Endothelial cell of umbilical vein (primary cell): ENCODE measurements around the gene LGI1. TPM values are rescaled to one million over a fixed set of nuclear protein-coding genes. Genes with fewer than 3 reads are reported as not detected.

Experiments used
- BruUV-seq: library from RNA; stranded (reverse); fragments of 400-500 nt; replicated peaks from 2 replicates; lab custom pipeline; 2021; lab: Mats Ljungman, UMichigan
- CTCF ChIA-PET: fragments of 300-600, 350-600 bp; sonication (Branson Sonifier 250); formaldehyde crosslinking; loops from one replicate; lab custom pipeline; 2021; ENCODE audit warnings: antibody characterized with exemption, inconsistent platforms; lab: Charles Lee
- POLR2A ChIA-PET: fragments of 300-600, 350-600 bp; sonication (Branson Sonifier 250); formaldehyde crosslinking; loops from one replicate; lab custom pipeline; 2021; ENCODE audit warnings: antibody characterized with exemption, inconsistent platforms; lab: Charles Lee
- DNase-seq: peaks from one replicate; pipeline ENCODE4 v3.0.0-alpha.2; 2011; ENCODE audit warnings: low read depth, low spot score
- FAIRE-seq: peaks from 2 replicates; lab custom pipeline; 2011; peaks lifted over from hg19 to GRCh38; lab: Jason Lieb, UNC
- H2AFZ ChIP-seq: 2 replicates; pipeline ENCODE4 v1.6.0; 2012; ENCODE audit warnings: low read depth, low read length, control low read depth, inconsistent platforms
- H3K27ac ChIP-seq: 2 replicates; pipeline ENCODE4 v1.5.1; 2011; ENCODE audit warnings: low read depth, mild to moderate bottlenecking, control low read depth, low read length, moderate library complexity; ENCODE audit not compliant: insufficient read depth
- H3K27me3 ChIP-seq, 2 experiments: 2 replicates each; pipeline versions ENCODE4 v1.6.0 to v1.6.1; 2011; ENCODE audit warnings: low read length in 2 of 2, mixed read lengths in 1 of 2; ENCODE audit not compliant: control insufficient read depth in 2 of 2, insufficient read depth in 2 of 2
- H3K36me3 ChIP-seq, 2 experiments: 2 replicates in 1 of 2; 3 replicates in 1 of 2; pipeline ENCODE4 v1.5.1; 2011; ENCODE audit warnings: low read length in 2 of 2, mild to moderate bottlenecking in 1 of 2, moderate library complexity in 1 of 2; ENCODE audit not compliant: control insufficient read depth in 2 of 2, insufficient read depth in 2 of 2; ENCODE audit errors: extremely low read depth in 1 of 2
- H3K4me1 ChIP-seq: 3 replicates; pipeline ENCODE4 v1.5.1; 2011; ENCODE audit warnings: mild to moderate bottlenecking, low read length; ENCODE audit not compliant: control insufficient read depth, insufficient read depth; ENCODE audit errors: extremely low read depth
- H3K4me2 ChIP-seq: 2 replicates; pipeline ENCODE4 v1.6.1; 2011; ENCODE audit warnings: low read length, control low read depth, mixed read lengths; ENCODE audit not compliant: insufficient read depth
- H3K4me3 ChIP-seq, 3 experiments: fragments of 200-600 bp in 1 of 3; sonication (generic), shearing (Covaris generic) in 1 of 3; replicated peaks in 1 of 3; 2 replicates each; pipeline ENCODE4 v1.5.1; 2011 to 2016; ENCODE audit warnings: control low read depth in 3 of 3, low read length in 3 of 3, mild to moderate bottlenecking in 2 of 3, inconsistent platforms in 1 of 3, low read depth in 1 of 3, moderate library complexity in 1 of 3; ENCODE audit not compliant: insufficient read depth in 1 of 3
- H3K79me2 ChIP-seq: 2 replicates; pipeline ENCODE4 v1.6.0; 2012; ENCODE audit warnings: low read length, inconsistent platforms; ENCODE audit not compliant: control insufficient read depth, insufficient read depth
- H3K9ac ChIP-seq: replicated peaks from 2 replicates; pipeline ENCODE3; 2011; ENCODE audit warnings: low read length, control low read depth; ENCODE audit not compliant: insufficient read depth; ENCODE audit errors: extremely low read depth
- H3K9me1 ChIP-seq: replicated peaks from 3 replicates; pipeline ENCODE4 v1.6.0; 2011; ENCODE audit warnings: mild to moderate bottlenecking, low read length; ENCODE audit not compliant: control insufficient read depth, insufficient read depth; ENCODE audit errors: extremely low read depth
- H3K9me3 ChIP-seq: replicated peaks from 2 replicates; pipeline ENCODE4 v1.5.1; 2012; ENCODE audit warnings: low read length, inconsistent platforms; ENCODE audit not compliant: control insufficient read depth, insufficient read depth
- H4K20me1 ChIP-seq: replicated peaks from 2 replicates; pipeline ENCODE3; 2011; ENCODE audit warnings: mild to moderate bottlenecking, low read length; ENCODE audit not compliant: control insufficient read depth, insufficient read depth; ENCODE audit errors: extremely low read depth
- CTCF ChIP-seq, 2 donors: IDR thresholded peaks; 1 replicate in 1 of 2; 2 replicates in 1 of 2; pipeline ENCODE4 v1.5.1; 2011; ENCODE audit warnings: low read length in 2 of 2, mild to moderate bottlenecking in 2 of 2, moderate library complexity in 2 of 2, control low read depth in 1 of 2, inconsistent platforms in 1 of 2, low read depth in 1 of 2; ENCODE audit not compliant: insufficient read depth in 1 of 2; ENCODE audit errors: extremely low read depth in 1 of 2
- EZH2 ChIP-seq: IDR thresholded peaks from 2 replicates; pipeline ENCODE4 v1.6.1; 2012; ENCODE audit warnings: borderline replicate concordance, low read depth, mild to moderate bottlenecking, moderate library complexity, low read length, inconsistent platforms; ENCODE audit not compliant: severe bottlenecking
- FOS ChIP-seq: IDR thresholded peaks from 2 replicates; pipeline ENCODE4 v1.6.1; 2011; ENCODE audit warnings: mild to moderate bottlenecking, low read length, moderate library complexity, borderline replicate concordance; ENCODE audit not compliant: insufficient read depth
- GATA2 ChIP-seq: IDR thresholded peaks from 2 replicates; pipeline ENCODE4 v1.7.0; 2011; ENCODE audit warnings: low read depth, mild to moderate bottlenecking, moderate library complexity, mixed read lengths, low read length; ENCODE audit not compliant: insufficient read length, insufficient read depth
- JUN ChIP-seq: IDR thresholded peaks from 2 replicates; pipeline ENCODE4 v1.6.1; 2011; ENCODE audit warnings: borderline replicate concordance, low read depth; ENCODE audit not compliant: insufficient read length, insufficient read depth
- MAX ChIP-seq: IDR thresholded peaks from 2 replicates; pipeline ENCODE4 v1.6.1; 2011; ENCODE audit not compliant: insufficient read depth, insufficient read length
- MYC ChIP-seq: IDR thresholded peaks from one replicate; pipeline ENCODE4 v1.6.1; 2011; ENCODE audit warnings: mild to moderate bottlenecking, low read depth, low read length
- POLR2A ChIP-seq: IDR thresholded peaks from 2 replicates; pipeline ENCODE4 v1.6.1; 2012; ENCODE audit warnings: low read depth, mild to moderate bottlenecking, control low read depth, low read length
- POLR2AphosphoS5 ChIP-seq: IDR thresholded peaks from 2 replicates; pipeline ENCODE4 v1.6.1; 2012; ENCODE audit warnings: low read depth, mild to moderate bottlenecking, control low read depth, low read length, moderate library complexity; ENCODE audit not compliant: insufficient read depth
- dilution Hi-C: fragments of 300-500 bp; cut with MboI; formaldehyde crosslinking; loops from one replicate; pipeline ENCODE4 v1.15.0; 2019; ENCODE audit warnings: low sequenced_read_pairs; ENCODE audit not compliant: extremely low pct_ligation_motif_present
- intact Hi-C: fragments of 100-400 bp; cut with micrococcal nuclease; formaldehyde crosslinking; loops from one replicate; pipeline ENCODE4 v1.10.0; 2022
- polyA plus RNA-seq, 4 experiments: library from polyadenylated mRNA; depleted of rRNA in 3 of 4; stranded (reverse) in 3 of 4; unstranded in 1 of 4; fragments of >200 nt; gene quantifications; 2 replicates each; pipeline versions ENCODE4 v1.2.1 to v1.2.3, GENCODE V29; 2011 to 2012; ENCODE audit warnings: missing spikeins in 1 of 4
- total RNA-seq: library from RNA; stranded (reverse); gene quantifications from 2 replicates; pipeline ENCODE4 v1.2.3, GENCODE V29; 2021

Gene LGI1
- total and polyA plus RNA-seq, 2 donors (not counting 3 experiments of a cell fraction or from before 2014, with no cell fraction given): not detected

- POLR2A ChIA-PET: no interaction called here
- H3K9me3 ChIP-seq: no peaks in the 10 kb centered on the region
- no peak overlapping the region for H3K9ac ChIP-seq
- no TSS peak for BruUV-seq
- TF ChIP-seq MAX: no peak
- no peak for TF ChIP-seq CTCF (IDR thresholded peaks at IDR 0.05; ENCODE audit: extremely low read depth in 1 of 2, insufficient read depth in 1 of 2, low read depth in 1 of 2, low read length in 2 of 2)
- TF ChIP-seq MYC: no peak
- no peak for TF ChIP-seq POLR2AphosphoS5
- TF ChIP-seq GATA2: no peak
- CTCF ChIA-PET: no interaction called here
- no peak overlapping the region for H3K27ac ChIP-seq
- H3K9me1 ChIP-seq: no peaks in the 10 kb centered on the region
- no peaks in the 10 kb centered on the region for H3K79me2 ChIP-seq
- no peaks in the 10 kb centered on the region for H3K4me1 ChIP-seq
- H4K20me1 ChIP-seq: no peaks in the 10 kb centered on the region
- FAIRE-seq (no peak), DNase-seq (no peak)
- intact Hi-C loops: no loop called here
- peaks cover 0 to 3% of the 10 kb centered on the region in 2 experiments for H3K27me3 ChIP-seq
- dilution Hi-C loops: no loop called here
- H3K4me2 ChIP-seq: no peak overlapping the region
- no peak overlapping the region for H2AFZ ChIP-seq
- no peaks in the 10 kb centered on the region for H3K36me3 ChIP-seq
- H3K4me3 ChIP-seq: no peak overlapping the region
Observed at GRCh38 chr10:93835770-93836169, 78.0 kb downstream of the LGI1 start.

GRCh38 chr10:93837822-93838221 is 80.1 kb downstream of the LGI1 start:
- H4K20me1 ChIP-seq: no peaks in the 10 kb centered on the region
- H3K36me3 ChIP-seq: no peaks in the 10 kb centered on the region
- no peak overlapping the region for H2AFZ ChIP-seq
- no peak for DNase-seq
- no peaks in the 10 kb centered on the region for H3K9me1 ChIP-seq
- no peak overlapping the region for H3K27ac ChIP-seq
- dilution Hi-C loops: no loop called here
- no peak overlapping the region for H3K4me2 ChIP-seq
- no peak overlapping the region for H3K4me3 ChIP-seq
- H3K9me3 ChIP-seq: no peaks in the 10 kb centered on the region
- ChIA-PET POLR2A (no interaction called here), CTCF (interaction anchor here (0.5 kb wide), 1 partner anchor 16 kb away, joined by 3 read pairs; no protein-coding TSS in a partner anchor)
- TF ChIP-seq JUN: no peak
- TF ChIP-seq POLR2AphosphoS5: no peak
- TF ChIP-seq POLR2A: no peak
- no peak for TF ChIP-seq GATA2
- TF ChIP-seq FOS: no peak
- TF ChIP-seq MYC: no peak
- TF ChIP-seq CTCF (IDR thresholded peaks at IDR 0.05; ENCODE audit: extremely low read depth in 1 of 2, insufficient read depth in 1 of 2, low read depth in 1 of 2, low read length in 2 of 2): no peak
- no peak for TF ChIP-seq MAX
- TF ChIP-seq EZH2: no peak
- H3K4me1 ChIP-seq: no peaks in the 10 kb centered on the region
- FAIRE-seq: no peak
- H3K27me3 ChIP-seq: peaks cover 0 to 3% of the 10 kb centered on the region in 2 experiments
- no peaks in the 10 kb centered on the region for H3K79me2 ChIP-seq
- intact Hi-C loops: no loop called here
- no TSS peak for BruUV-seq
- no peak overlapping the region for H3K9ac ChIP-seq
